Skeletal muscle tissue (tissue), 4 donors: ENCODE measurements around the gene KRTAP5-3. TPM values are rescaled to one million over a fixed set of nuclear protein-coding genes. Genes with fewer than 3 reads are reported as not detected.
"Not testable (repeated sequence)": the region's sequence is repeated elsewhere in the genome, so short reads cannot be mapped to it uniquely, and the experiment has no call there.

Source experiments
- H3K27ac ChIP-seq: one replicate; pipeline ENCODE4 v1.7.0; 2013; ENCODE audit warnings: mild to moderate bottlenecking, low read depth, low read length, inconsistent platforms
- H3K27me3 ChIP-seq, 3 donors: one replicate each; pipeline ENCODE4 v1.7.0; 2013; ENCODE audit warnings: low read length in 3 of 3; ENCODE audit not compliant: control insufficient read depth in 3 of 3, insufficient read depth in 3 of 3
- H3K36me3 ChIP-seq, 3 donors: one replicate each; pipeline ENCODE4 v1.7.0; 2013; ENCODE audit warnings: low read length in 3 of 3; ENCODE audit not compliant: control insufficient read depth in 3 of 3, insufficient read depth in 3 of 3
- H3K4me1 ChIP-seq, 3 donors: one replicate each; pipeline ENCODE4 v1.7.0; 2013; ENCODE audit warnings: low read length in 3 of 3, mild to moderate bottlenecking in 3 of 3; ENCODE audit not compliant: control insufficient read depth in 3 of 3, insufficient read depth in 3 of 3
- H3K4me3 ChIP-seq, 3 donors: one replicate each; pipeline ENCODE4 v1.7.0; 2013; ENCODE audit warnings: low read length in 3 of 3
- H3K9ac ChIP-seq, 3 donors: one replicate each; pipeline ENCODE4 v1.7.0; 2013; ENCODE audit warnings: low read length in 3 of 3, mild to moderate bottlenecking in 3 of 3, moderate library complexity in 2 of 3, low read depth in 1 of 3
- H3K9me3 ChIP-seq, 3 donors: one replicate each; pipeline ENCODE4 v1.7.0; 2013; ENCODE audit warnings: low read length in 3 of 3; ENCODE audit not compliant: control insufficient read depth in 3 of 3
- total RNA-seq: library from RNA; depleted of rRNA; stranded (reverse); fragments of >200 nt; gene quantifications from one replicate; pipeline ENCODE4 v1.2.3, GENCODE V29; 2014
- donor health status: Osteomylitis.

KRTAP5-3 gene
- total RNA-seq, 1 donor from 2014 or later = not detected

DNA sequence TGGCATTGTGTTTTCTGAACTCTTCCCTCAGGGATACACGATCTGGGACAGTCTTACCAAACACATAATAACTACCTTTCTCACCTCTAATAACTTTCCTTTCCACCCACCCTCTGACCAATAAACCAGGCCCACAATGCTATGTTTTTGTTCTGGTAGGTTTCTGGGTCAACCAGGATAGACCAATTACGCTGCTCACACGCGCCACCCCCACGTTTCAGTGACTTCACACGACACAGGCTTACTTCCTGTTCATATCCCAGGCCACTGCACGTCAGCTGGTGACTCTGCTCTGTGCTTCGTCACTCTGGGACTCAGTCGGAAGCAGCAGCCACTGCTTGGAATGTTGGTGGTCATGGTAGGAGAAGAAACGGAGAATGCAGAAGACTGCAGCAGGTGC, 11.2 kb upstream of the KRTAP5-3 start:
- no peak overlapping the region for H3K9ac ChIP-seq
- no peak overlapping the region for H3K4me3 ChIP-seq
- no peaks in the 10 kb centered on the region for H3K4me1 ChIP-seq
- no peaks in the 10 kb centered on the region for H3K36me3 ChIP-seq
- no peak overlapping the region for H3K27ac ChIP-seq
- no peaks in the 10 kb centered on the region for H3K9me3 ChIP-seq
- H3K27me3 ChIP-seq = peaks cover 8 to 23% (median 17%) of the 10 kb centered on the region in 3 donors

DNA sequence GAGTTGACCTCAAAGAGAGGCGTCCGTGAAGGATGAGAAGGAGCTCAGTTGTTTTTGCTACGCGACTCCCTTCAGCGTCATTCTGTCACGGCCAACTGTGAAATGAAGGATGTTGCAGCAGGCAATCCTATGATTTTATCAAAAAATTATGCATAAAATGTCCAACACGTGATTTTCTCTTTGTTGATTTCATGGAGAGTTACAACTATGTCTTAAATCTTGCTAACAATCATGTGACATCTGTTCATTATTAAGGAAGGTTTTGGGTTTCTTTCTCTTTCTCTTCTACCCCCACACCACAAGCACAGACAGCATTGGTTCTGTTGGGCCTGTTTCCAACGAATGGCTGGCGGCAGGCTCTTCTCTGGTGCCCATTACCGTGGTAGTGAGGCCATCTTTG, 10.0 kb upstream of the KRTAP5-3 start:
- Histone ChIP-seq H3K9ac (no peak overlapping the region), H3K27ac (no peak overlapping the region), H3K27me3 (peaks cover 10 to 23% (median 17%) of the 10 kb centered on the region in 3 donors), H3K4me3 (no peak overlapping the region), H3K36me3 (no peaks in the 10 kb centered on the region), H3K9me3 (no peaks in the 10 kb centered on the region), H3K4me1 (no peaks in the 10 kb centered on the region)

- not testable (repeated sequence) for H3K9me3 ChIP-seq, H3K36me3 ChIP-seq, H3K4me1 ChIP-seq, H3K27ac ChIP-seq, H3K4me3 ChIP-seq, H3K9ac ChIP-seq
- H3K27me3 ChIP-seq = peaks cover 15 to 43% (median 24%) of the 10 kb centered on the region in 3 donors
Observed at GRCh38 chr11:1607901-1608300, 362 bp downstream of the KRTAP5-3 start.

- H3K27ac ChIP-seq, H3K9me3 ChIP-seq, H3K4me1 ChIP-seq, H3K4me3 ChIP-seq, H3K36me3 ChIP-seq, H3K9ac ChIP-seq: not testable (repeated sequence)
- peaks cover 17 to 42% (median 24%) of the 10 kb centered on the region in 3 donors for H3K27me3 ChIP-seq
Observed at GRCh38 chr11:1607156-1607845, 962 bp downstream of the KRTAP5-3 start.

DNA sequence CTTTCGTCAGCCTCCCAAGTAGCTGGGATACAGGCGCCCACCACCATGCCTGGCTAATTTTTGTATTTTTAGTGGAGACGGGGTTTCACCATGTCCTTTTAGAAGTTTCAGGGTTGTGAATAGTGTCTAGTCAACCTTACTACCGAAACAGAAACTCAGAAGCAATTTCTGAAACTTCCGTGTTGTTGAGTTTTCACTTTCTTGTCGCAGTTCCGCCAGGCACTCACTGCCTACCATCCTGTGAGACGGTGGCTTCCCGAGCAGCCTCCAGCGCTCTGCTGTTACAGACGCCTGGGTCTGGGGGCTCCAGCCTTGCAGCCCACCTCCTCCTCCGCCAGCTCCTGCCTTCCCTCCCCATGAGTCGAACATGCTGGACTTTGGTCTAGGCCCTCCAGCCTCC, 2.3 kb downstream of the KRTAP5-3 start:
- not testable (repeated sequence) for H3K4me1 ChIP-seq, H3K36me3 ChIP-seq, H3K4me3 ChIP-seq, H3K27ac ChIP-seq, H3K9me3 ChIP-seq, H3K9ac ChIP-seq
- peaks cover 21 to 39% (median 24%) of the 10 kb centered on the region in 3 donors for H3K27me3 ChIP-seq

- Histone ChIP-seq H3K9me3 (no peaks in the 10 kb centered on the region), H3K4me1 (no peaks in the 10 kb centered on the region), H3K27ac (no peak overlapping the region), H3K27me3 (peaks cover 21 to 39% (median 24%) of the 10 kb centered on the region in 3 donors), H3K9ac (no peak overlapping the region), H3K36me3 (no peaks in the 10 kb centered on the region), H3K4me3 (no peak overlapping the region)
Observed at GRCh38 chr11:1604711-1605110, 3.6 kb downstream of the KRTAP5-3 start.

DNA sequence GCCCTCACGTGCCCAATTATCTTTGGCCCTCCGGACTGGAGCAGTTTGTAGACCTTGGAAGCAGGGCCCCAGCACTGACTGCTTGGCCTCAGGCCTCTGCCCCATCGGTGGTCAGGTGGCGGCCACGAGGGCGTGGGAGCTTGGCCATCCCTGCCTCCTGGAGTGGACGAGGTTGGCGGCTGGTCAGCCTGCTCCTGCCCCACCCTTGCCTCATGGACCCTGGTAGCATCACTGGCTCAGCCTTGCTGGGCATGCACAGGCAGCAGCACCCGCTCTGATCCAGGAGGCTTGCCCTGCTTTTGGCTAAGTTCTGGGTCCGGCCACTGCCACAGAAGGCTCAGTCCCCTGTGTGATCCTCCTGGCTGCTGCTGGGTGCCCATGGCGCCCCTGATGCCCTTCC, 4.1 kb downstream of the KRTAP5-3 start:
- Histone ChIP-seq H3K4me1 (no peaks in the 10 kb centered on the region), H3K9me3 (no peaks in the 10 kb centered on the region), H3K4me3 (no peak overlapping the region), H3K9ac (no peak overlapping the region), H3K27ac (no peak overlapping the region), H3K27me3 (peaks cover 21 to 39% (median 24%) of the 10 kb centered on the region in 3 donors), H3K36me3 (no peaks in the 10 kb centered on the region)

- Histone ChIP-seq H3K27ac (no peak overlapping the region), H3K27me3 (peaks cover 21 to 39% (median 24%) of the 10 kb centered on the region in 3 donors), H3K4me1 (no peaks in the 10 kb centered on the region), H3K9me3 (no peaks in the 10 kb centered on the region), H3K9ac (no peak overlapping the region), H3K4me3 (no peak overlapping the region), H3K36me3 (no peaks in the 10 kb centered on the region)
Observed at GRCh38 chr11:1603629-1604028, 4.6 kb downstream of the KRTAP5-3 start.

- H3K36me3 ChIP-seq, H3K4me3 ChIP-seq, H3K9me3 ChIP-seq, H3K27ac ChIP-seq, H3K4me1 ChIP-seq, H3K9ac ChIP-seq: not testable (repeated sequence)
- H3K27me3 ChIP-seq = peaks cover 20 to 35% (median 23%) of the 10 kb centered on the region in 3 donors
Observed at GRCh38 chr11:1601663-1602062, 6.6 kb downstream of the KRTAP5-3 start.

GRCh38 chr11:1600626-1601025, 7.6 kb downstream of the KRTAP5-3 start:
- H3K27ac ChIP-seq = no peak overlapping the region
- no peak overlapping the region for H3K9ac ChIP-seq
- no peaks in the 10 kb centered on the region for H3K9me3 ChIP-seq
- H3K27me3 ChIP-seq = peaks cover 18 to 32% (median 19%) of the 10 kb centered on the region in 3 donors
- H3K36me3 ChIP-seq = no peaks in the 10 kb centered on the region
- H3K4me3 ChIP-seq = no peak overlapping the region
- peaks cover 0 to 5% (median 0%) of the 10 kb centered on the region in 3 donors for H3K4me1 ChIP-seq
